Measurements from ENCODE around the gene ACBD4. TPM values are rescaled to one million over a fixed set of nuclear protein-coding genes. Genes with fewer than 3 reads are reported as not detected.

ACBD4 gene
- total RNA-seq, 2 experiments from 2014 or later: 12.7 to 13.4 TPM

DNA sequence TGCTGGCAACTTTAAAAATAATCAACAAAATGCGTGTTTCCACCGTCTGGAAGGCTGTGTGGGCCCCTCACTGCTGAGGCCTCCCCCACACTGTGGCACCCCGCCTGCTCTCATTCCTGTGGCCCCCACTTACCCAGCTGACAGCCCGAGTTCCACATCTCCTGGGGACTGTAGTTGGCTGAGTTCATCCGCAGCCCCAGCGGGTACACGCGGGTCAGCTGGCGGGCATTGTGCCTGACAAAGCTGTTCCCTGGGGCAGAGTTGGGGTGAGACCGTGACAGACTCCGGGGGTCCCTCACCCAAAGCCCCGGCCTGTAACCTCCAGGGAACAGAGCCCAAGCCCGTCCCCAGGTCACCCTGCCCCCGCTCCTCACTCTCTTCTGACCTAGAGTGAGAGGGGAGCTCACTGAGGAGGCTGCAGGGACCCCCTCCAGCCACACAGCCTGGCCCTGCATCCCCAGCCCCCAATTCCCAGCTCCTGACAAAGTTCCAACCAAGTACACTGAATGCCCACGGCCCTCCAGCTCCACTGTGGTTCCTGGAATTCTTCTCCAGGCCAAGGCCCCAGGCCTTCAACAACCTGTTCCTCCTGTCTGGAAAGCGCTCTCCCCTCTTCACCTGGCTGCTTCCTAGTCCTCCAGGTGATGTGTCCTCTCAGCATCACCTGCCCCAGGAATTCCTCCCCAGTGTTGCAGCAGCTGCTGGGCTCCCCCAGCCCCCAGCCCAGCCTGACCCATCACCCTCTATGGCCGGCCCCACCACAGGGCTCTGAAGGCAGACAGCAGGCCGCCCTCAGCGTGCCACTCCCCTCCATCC, 21.2 kb upstream of the ACBD4 start:
- ATAC-seq: no peak
- DNase-seq: no peak
- no peak overlapping the region for H3K27ac Mint-ChIP-seq
- H3K4me3 Mint-ChIP-seq: no peak overlapping the region
- no peaks in the 10 kb centered on the region for H3K9me3 Mint-ChIP-seq (ENCODE audit: low read depth)
- H3K4me1 Mint-ChIP-seq: no peaks in the 10 kb centered on the region
- CTCF ChIA-PET: interaction anchor here (1.2 to 1.4 kb wide), 2 partner anchors 15 to 21 kb away, joined by 4 to 5 read pairs; partner anchors contain the start of gene ACBD4
- H3K36me3 Mint-ChIP-seq (ENCODE audit: low read depth): no peaks in the 10 kb centered on the region
- POLR2A ChIA-PET: no interaction called here
- no peaks in the 10 kb centered on the region for H3K27me3 Mint-ChIP-seq
- intact Hi-C loops (cut with DNase I, micrococcal nuclease): no loop called here

DNA sequence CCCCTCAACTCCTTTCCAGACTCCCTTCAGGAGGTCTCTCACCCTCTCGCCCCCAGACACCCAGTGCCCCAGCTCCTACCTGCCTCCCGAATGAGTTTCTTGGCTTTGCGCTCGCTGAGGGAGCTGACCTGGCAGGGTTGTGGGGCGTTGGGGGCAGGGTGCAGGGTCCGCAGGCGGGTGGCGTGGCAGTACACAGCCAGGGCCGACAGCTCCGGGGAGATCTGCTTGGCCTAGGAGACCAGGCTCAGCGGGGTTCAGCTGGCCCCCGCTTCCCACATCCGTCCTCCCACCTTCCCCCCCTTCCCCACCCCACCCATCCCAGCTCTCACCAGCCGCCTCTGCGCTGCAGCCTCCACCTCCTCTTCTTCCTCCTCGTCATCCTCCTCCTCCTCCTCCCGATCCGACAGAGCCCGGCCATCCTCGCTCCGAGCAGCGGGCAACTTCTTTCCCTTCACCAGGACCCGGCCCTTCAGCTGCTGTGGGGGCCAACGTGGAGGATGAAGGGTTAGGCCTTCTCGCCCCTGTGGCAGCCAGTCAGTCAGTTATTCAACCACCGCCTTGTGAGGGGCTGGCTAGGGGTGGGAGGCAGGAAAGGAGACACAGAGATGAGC, 20.4 kb upstream of the ACBD4 start:
- ATAC-seq: no peak
- Mint-ChIP-seq H3K36me3 (ENCODE audit: low read depth) (no peaks in the 10 kb centered on the region), H3K4me3 (no peak overlapping the region), H3K9me3 (ENCODE audit: low read depth) (no peaks in the 10 kb centered on the region), H3K27ac (no peak overlapping the region), H3K27me3 (no peaks in the 10 kb centered on the region), H3K4me1 (no peaks in the 10 kb centered on the region)
- ChIA-PET POLR2A (interaction anchor here (0.6 to 0.8 kb wide), 2 partner anchors 18 to 255 kb away, joined by 3 to 5 read pairs; no protein-coding TSS in a partner anchor), CTCF (interaction anchor here (0.8 to 1.4 kb wide), 4 partner anchors 16 to 87 kb away, joined by 4 to 5 read pairs (median 4); partner anchors contain the start of gene ACBD4)
- intact Hi-C loops (cut with DNase I, micrococcal nuclease): no loop called here
- DNase-seq: no peak

DNA sequence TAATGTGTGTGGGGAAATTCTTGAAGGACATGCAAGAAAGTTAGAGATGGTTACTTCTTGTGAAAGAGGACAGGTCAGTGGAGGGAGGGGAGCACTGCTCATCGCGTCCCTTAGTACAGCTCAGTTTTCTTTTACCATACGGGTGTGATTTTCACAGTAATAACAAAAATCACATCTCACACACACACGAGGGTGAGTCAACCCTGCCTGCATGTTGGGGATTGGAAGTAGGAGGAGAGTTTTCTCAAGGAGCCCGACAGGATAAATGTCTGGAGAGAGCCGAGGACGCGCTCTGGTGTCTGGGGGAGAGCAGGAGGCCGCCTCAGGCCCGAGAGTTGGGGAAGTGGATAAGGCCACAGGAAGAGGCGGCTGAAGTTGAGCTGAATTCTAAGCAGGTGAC, 19.6 kb upstream of the ACBD4 start:
- ChIA-PET POLR2A (interaction anchor here (0.6 to 0.8 kb wide), 2 partner anchors 19 to 254 kb away, joined by 3 to 5 read pairs; no protein-coding TSS in a partner anchor), CTCF (interaction anchor here (0.9 kb wide), 1 partner anchor 86 kb away, joined by 4 read pairs; no protein-coding TSS in a partner anchor)
- no peaks in the 10 kb centered on the region for H3K9me3 Mint-ChIP-seq (ENCODE audit: low read depth)
- no peaks in the 10 kb centered on the region for H3K36me3 Mint-ChIP-seq (ENCODE audit: low read depth)
- H3K27me3 Mint-ChIP-seq: no peaks in the 10 kb centered on the region
- no peak for ATAC-seq
- no peak overlapping the region for H3K27ac Mint-ChIP-seq
- no peaks in the 10 kb centered on the region for H3K4me1 Mint-ChIP-seq
- DNase-seq: no peak
- intact Hi-C loops (cut with DNase I, micrococcal nuclease): no loop called here
- H3K4me3 Mint-ChIP-seq: no peak overlapping the region

DNA sequence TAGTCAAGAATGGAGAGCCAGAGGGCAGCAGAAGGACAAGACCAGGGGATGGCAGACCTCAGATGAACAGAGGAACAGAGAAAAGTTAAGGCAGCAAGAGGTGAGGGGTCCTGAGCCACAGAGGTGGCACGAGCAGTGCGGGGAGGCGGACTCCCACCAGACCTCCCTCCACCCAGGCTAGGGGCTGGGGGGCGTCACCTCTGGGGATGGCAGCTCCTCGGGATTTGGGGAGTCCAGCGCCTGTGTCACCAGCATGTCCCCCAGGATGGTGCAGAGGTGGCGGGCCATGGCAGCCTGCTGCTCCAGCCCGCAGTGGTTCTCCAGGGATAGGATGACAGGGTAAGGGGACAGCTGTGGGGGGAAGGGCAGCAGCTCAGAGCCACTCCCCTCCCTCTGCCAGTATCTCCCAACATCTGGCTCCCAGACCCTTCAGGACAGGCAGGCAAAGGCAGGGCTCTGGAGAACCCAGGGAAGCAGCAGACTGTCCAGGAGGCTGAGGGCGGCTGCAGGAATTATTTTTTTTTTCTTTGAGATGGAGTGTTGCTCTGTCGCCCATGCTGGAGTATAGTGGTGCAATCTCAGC, 19.0 kb upstream of the ACBD4 start:
- POLR2A ChIA-PET: no interaction called here
- no peak for DNase-seq
- H3K4me1 Mint-ChIP-seq: no peaks in the 10 kb centered on the region

DNA sequence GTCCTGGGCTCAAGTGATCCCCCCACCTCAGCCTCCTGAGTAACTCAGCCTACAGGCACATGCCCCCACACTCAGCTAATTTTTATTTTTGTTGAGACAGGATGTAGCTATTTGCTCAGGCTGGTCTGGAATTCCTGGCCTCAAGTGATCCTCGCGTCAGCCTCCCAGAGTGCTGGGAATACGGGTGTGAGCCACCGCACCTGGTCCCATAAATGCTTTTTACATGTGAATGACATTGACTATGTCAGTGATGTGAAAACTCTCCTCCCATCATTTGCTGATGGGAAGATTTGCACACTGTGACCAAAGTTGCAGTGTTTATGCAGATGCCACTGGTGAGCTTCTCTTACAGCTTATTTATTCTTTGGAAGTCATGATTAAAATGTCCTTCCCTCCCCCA, 18.2 kb upstream of the ACBD4 start:
- Mint-ChIP-seq H3K4me3 (no peak overlapping the region), H3K27me3 (peaks cover 4% of the 10 kb centered on the region), H3K9me3 (ENCODE audit: low read depth) (no peaks in the 10 kb centered on the region), H3K27ac (no peak overlapping the region), H3K4me1 (no peaks in the 10 kb centered on the region), H3K36me3 (ENCODE audit: low read depth) (no peaks in the 10 kb centered on the region)
- DNase-seq: no peak
- ChIA-PET CTCF (interaction anchor here (0.6 to 1.2 kb wide), 4 partner anchors 16 to 297 kb away, joined by 3 read pairs; no protein-coding TSS in a partner anchor), POLR2A (interaction anchor here (0.7 kb wide), 1 partner anchor 56 kb away, joined by 3 read pairs; no protein-coding TSS in a partner anchor)
- no peak for ATAC-seq
- intact Hi-C loops (cut with DNase I, micrococcal nuclease): no loop called here

More for the DNA sequence above, 19.0 kb upstream of the ACBD4 start:
- intact Hi-C loops (cut with DNase I, micrococcal nuclease): no loop called here
- CTCF ChIA-PET: interaction anchor here (1.0 kb wide), 1 partner anchor 16 kb away, joined by 3 read pairs; no protein-coding TSS in a partner anchor
- Mint-ChIP-seq H3K9me3 (ENCODE audit: low read depth) (no peaks in the 10 kb centered on the region), H3K4me3 (no peak overlapping the region), H3K36me3 (ENCODE audit: low read depth) (no peaks in the 10 kb centered on the region), H3K27me3 (peaks cover 2% of the 10 kb centered on the region), H3K27ac (no peak overlapping the region)
- ATAC-seq: no peak

DNA sequence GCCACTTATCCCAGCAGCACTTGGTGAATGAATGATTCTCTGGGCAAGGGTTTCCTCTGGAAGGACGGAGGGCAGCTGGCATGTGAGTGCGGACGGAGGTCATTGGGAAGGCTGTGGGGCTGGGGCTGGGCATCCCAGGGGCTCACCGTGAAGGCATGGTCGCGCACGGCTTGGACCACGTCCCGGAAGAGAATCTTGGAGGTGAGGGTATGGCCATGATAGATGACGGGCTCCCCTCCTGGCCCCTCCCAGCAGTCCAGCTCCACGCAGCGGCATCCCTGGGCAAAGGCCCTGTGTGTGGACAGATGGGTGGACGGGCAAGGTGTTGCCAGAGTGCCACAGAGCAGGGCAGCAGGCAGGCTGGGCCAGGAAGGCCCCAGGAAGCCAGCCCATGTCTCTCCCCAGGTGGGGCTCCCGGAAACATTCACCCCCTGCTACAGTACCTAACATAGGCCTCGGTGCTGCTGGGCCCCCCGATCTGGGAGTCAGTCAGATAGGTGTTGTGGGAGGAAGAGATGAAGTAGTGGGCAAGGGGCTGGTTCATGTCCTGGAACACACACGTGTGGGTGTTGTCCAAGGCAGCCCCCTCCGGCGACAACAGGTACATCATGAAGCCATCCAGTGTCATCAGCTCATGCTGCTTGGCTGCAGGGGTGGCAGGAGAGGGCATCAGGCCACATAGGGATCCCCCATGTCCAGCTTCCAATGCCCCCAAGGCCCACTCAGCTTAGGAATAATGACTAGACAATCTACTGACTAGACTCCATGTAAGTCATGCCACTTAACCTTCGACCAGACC, 17.4 kb upstream of the ACBD4 start:
- no peaks in the 10 kb centered on the region for H3K9me3 Mint-ChIP-seq (ENCODE audit: low read depth)
- no peaks in the 10 kb centered on the region for H3K36me3 Mint-ChIP-seq (ENCODE audit: low read depth)
- ATAC-seq (no peak), DNase-seq (no peak)
- H3K27ac Mint-ChIP-seq: no peak overlapping the region
- intact Hi-C loops (cut with DNase I, micrococcal nuclease): no loop called here
- H3K4me1 Mint-ChIP-seq: no peaks in the 10 kb centered on the region
- H3K4me3 Mint-ChIP-seq: no peak overlapping the region
- peaks cover 4% of the 10 kb centered on the region for H3K27me3 Mint-ChIP-seq
- ChIA-PET POLR2A (interaction anchor here (0.7 kb wide), 1 partner anchor 56 kb away, joined by 3 read pairs; no protein-coding TSS in a partner anchor), CTCF (interaction anchor here (0.5 to 1.5 kb wide), 6 partner anchors 11 to 97 kb away, joined by 3 to 4 read pairs (median 3); no protein-coding TSS in a partner anchor)

DNA sequence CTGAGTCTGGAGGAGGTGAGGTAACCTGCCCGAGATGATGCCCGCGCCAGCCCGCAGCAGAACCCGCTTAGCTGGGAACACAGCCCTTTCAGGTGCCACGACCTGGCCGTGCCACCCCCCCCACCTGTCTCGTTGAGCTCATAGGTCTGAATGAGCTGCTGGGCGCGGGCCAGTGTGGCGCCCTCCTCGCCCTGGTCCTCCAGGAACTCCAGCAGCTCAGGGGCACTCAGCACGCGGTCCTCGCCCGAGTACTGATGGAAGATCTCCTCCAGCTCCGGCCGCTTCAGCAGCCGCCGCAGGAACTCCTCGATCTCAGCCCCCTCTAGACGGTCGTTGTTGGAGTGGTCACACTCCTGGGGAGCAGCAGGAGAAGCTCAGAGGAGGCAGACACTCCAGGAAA, 16.8 kb upstream of the ACBD4 start:
- H3K4me3 Mint-ChIP-seq: no peak overlapping the region
- POLR2A ChIA-PET: no interaction called here
- CTCF ChIA-PET: interaction anchor here (0.5 to 1.5 kb wide), 5 partner anchors 10 to 42 kb away, joined by 3 to 4 read pairs (median 3); no protein-coding TSS in a partner anchor
- H3K4me1 Mint-ChIP-seq: no peaks in the 10 kb centered on the region
- intact Hi-C loops (cut with DNase I, micrococcal nuclease): no loop called here
- ATAC-seq (no peak), DNase-seq (no peak)
- peaks cover 4% of the 10 kb centered on the region for H3K27me3 Mint-ChIP-seq
- H3K9me3 Mint-ChIP-seq (ENCODE audit: low read depth): no peaks in the 10 kb centered on the region
- no peak overlapping the region for H3K27ac Mint-ChIP-seq
- no peaks in the 10 kb centered on the region for H3K36me3 Mint-ChIP-seq (ENCODE audit: low read depth)

DNA sequence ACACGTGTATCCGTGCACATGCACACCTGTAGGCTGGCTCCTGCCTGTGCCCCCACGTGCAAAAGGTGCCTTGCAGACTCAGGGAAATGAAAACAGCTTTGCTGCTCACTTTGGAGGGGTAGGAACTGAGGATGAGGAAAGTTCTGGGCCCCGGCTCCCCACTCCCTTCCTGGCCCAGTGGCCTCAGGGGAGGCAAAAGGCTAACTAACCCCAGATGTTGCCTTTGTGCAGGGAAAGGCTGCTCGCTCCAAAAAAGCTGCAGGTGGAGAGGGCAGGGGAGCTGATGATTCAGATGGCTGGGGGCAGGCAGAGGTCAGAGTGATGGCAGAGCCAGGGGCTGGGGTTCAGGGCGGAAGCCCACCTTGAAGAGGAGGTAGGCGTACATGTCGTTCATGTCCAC, 15.5 kb upstream of the ACBD4 start:
- intact Hi-C loops (cut with DNase I, micrococcal nuclease): no loop called here

DNA sequence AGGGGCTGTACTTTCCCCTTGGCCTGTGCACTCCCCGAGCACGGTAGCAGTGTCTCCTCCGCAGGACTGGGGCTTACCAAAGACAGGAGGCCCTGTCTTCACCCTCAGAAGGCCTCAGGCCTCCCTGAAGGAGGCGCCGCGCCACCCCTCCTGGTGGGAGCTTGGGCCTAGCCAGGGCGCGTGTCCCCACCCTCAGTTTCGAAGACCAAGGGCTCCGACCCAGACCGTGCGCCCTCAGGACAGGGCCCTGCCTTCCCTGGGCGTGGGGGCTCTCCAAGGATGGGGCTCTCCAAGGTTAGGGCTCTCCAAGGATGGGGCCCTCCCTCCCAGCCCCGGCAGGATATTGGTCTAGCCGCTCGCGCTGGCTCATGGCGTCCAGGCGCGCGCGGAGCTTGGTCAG, 14.9 kb upstream of the ACBD4 start:
- DNase-seq (no peak), ATAC-seq (no peak)
- Mint-ChIP-seq H3K36me3 (ENCODE audit: low read depth) (no peaks in the 10 kb centered on the region), H3K4me3 (no peak overlapping the region), H3K9me3 (ENCODE audit: low read depth) (no peaks in the 10 kb centered on the region), H3K27me3 (peaks cover 4% of the 10 kb centered on the region), H3K27ac (no peak overlapping the region), H3K4me1 (no peaks in the 10 kb centered on the region)
- ChIA-PET CTCF (interaction anchor here (1.6 kb wide), 1 partner anchor 15 kb away, joined by 4 read pairs; the partner anchor contains the start of gene ACBD4), POLR2A (no interaction called here)
- intact Hi-C loops (cut with DNase I, micrococcal nuclease): no loop called here

More for the DNA sequence above, 15.5 kb upstream of the ACBD4 start:
- no peak overlapping the region for H3K4me3 Mint-ChIP-seq
- no peaks in the 10 kb centered on the region for H3K9me3 Mint-ChIP-seq (ENCODE audit: low read depth)
- DNase-seq: no peak
- peaks cover 4% of the 10 kb centered on the region for H3K27me3 Mint-ChIP-seq
- ATAC-seq: no peak
- ChIA-PET CTCF (interaction anchor here (1.6 kb wide), 1 partner anchor 15 kb away, joined by 4 read pairs; the partner anchor contains the start of gene ACBD4), POLR2A (no interaction called here)
- no peaks in the 10 kb centered on the region for H3K36me3 Mint-ChIP-seq (ENCODE audit: low read depth)
- no peaks in the 10 kb centered on the region for H3K4me1 Mint-ChIP-seq
- H3K27ac Mint-ChIP-seq: no peak overlapping the region

DNA sequence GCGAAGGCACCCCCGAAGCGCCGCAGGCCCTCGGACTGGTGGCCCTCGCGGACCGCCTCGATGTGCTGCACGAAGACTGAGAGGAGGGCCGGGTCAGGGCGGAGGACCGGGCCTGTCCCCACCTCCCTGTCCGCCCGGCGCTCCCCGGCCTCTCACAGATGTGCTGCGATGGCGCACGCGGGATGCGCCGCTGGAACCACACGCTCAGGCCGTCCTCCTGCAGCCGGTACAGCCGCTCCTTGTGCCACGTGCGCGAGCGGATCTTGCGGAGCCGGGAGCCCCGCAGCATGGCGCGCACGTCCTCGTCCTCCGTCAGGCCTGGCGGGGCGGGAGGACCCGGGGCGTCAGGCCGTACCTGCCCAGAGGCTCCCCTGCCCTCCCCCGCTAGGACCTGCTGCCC, 14.4 kb upstream of the ACBD4 start:
- POLR2A ChIA-PET: no interaction called here
- intact Hi-C loops (cut with DNase I, micrococcal nuclease): no loop called here
- no peak overlapping the region for H3K4me3 Mint-ChIP-seq
- CTCF ChIA-PET: no interaction called here
- peaks cover 4% of the 10 kb centered on the region for H3K27me3 Mint-ChIP-seq
- H3K4me1 Mint-ChIP-seq: no peaks in the 10 kb centered on the region
- no peak overlapping the region for H3K27ac Mint-ChIP-seq
- no peaks in the 10 kb centered on the region for H3K9me3 Mint-ChIP-seq (ENCODE audit: low read depth)
- DNase-seq: no peak
- no peaks in the 10 kb centered on the region for H3K36me3 Mint-ChIP-seq (ENCODE audit: low read depth)
- no peak for ATAC-seq
